Measurements from ENCODE around the gene LY6G6C. TPM values are rescaled to one million over a fixed set of nuclear protein-coding genes. Genes with fewer than 3 reads are reported as not detected.

Gene LY6G6C
- total and polyA plus RNA-seq, 2 of the 4 experiments (the other 2 are of a cell fraction), result not detected

DNA sequence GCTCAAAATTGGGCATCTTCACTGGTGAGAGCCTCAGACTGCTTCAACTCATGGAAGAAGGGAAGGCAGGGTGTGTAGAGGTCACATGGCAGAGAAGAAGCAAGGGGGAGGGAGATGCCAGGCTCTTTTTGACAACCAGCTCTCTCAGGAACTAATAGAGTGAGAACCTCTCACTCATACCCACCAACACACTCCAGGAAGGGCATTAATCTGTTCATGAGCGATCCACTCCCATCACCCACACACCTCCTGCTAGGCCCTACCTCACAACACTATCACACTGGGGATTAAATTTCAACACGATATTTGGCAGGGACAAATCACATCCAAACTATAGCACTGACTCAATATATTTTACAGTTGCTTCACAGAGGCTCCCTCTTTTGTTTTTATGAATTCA lies 20.3 kb upstream of the LY6G6C start:
- BruUV-seq (replicated peaks), result no TSS peak
- Histone ChIP-seq H3K9me3 (ENCODE audit: control insufficient read depth, insufficient read depth, low read length) (no peaks in the 10 kb centered on the region), H4K5ac (ENCODE audit: low read depth, low read length) (no peak overlapping the region), H3K4me1 (ENCODE audit: control insufficient read depth, insufficient read depth, low read length) (peaks cover 10% of the 10 kb centered on the region), H3K56ac (ENCODE audit: extremely low read depth, insufficient read depth, low read length) (no peak overlapping the region), H2BK5ac (ENCODE audit: low read depth, low read length, poor library complexity, severe bottlenecking) (no peak overlapping the region), H3K4me2 (ENCODE audit: low read depth, low read length) (no peak overlapping the region), H2BK120ac (ENCODE audit: low read depth, low read length) (no peak overlapping the region), H3K18ac (ENCODE audit: low read depth, low read length) (no peak overlapping the region), H3K27ac (ENCODE audit: insufficient read depth, low read length) (no peak overlapping the region), H2AK9ac (replicated peaks; ENCODE audit: low read depth, low read length, poor library complexity) (peak overlapping the region; percentile 47), H2AFZ (replicated peaks; ENCODE audit: low read length, poor library complexity) (no peak overlapping the region), H3K36me3 (ENCODE audit: control insufficient read depth, insufficient read depth, low read length) (peaks cover 3% of the 10 kb centered on the region), H4K8ac (ENCODE audit: low read depth in 2 of 2, low read length in 2 of 2) (no peak overlapping the region), H3K9ac (ENCODE audit: low read depth, low read length) (no peak overlapping the region), H2AK5ac (ENCODE audit: low read depth, low read length) (no peak overlapping the region), H2BK20ac (ENCODE audit: low read depth, low read length) (no peak overlapping the region), H3K4ac (ENCODE audit: low read depth, low read length) (no peak overlapping the region), H3K4me3 (ENCODE audit: insufficient read depth, low read depth, low read length) (no peak overlapping the region), H3K23ac (ENCODE audit: low read depth, low read length) (no peak overlapping the region), H3K27me3 (ENCODE audit: control insufficient read depth, insufficient read depth, low read length) (no peaks in the 10 kb centered on the region), H2BK15ac (ENCODE audit: low read depth, low read length) (no peak overlapping the region), H3K14ac (replicated peaks; ENCODE audit: low read depth, low read length) (no peak overlapping the region), H4K20me1 (ENCODE audit: insufficient read depth, low read length) (no peaks in the 10 kb centered on the region), H4K91ac (ENCODE audit: insufficient read depth, low read depth, low read length) (no peak overlapping the region), H3K79me1 (ENCODE audit: low read depth in 1 of 2, low read length in 2 of 2) (peaks cover 10 to 40% of the 10 kb centered on the region in 2 experiments; a peak in 3 of 4 replicates), H3K9me1 (ENCODE audit: insufficient read depth, low read length) (peaks cover 9% of the 10 kb centered on the region)
- in situ Hi-C loops (cut with MboI; ENCODE audit: low sequenced_read_pairs), result no loop called here
- POLR2A ChIA-PET (ENCODE audit: unreplicated experiment), result no interaction called here
- DNase-seq (no peak), ATAC-seq (ENCODE audit: low read depth) (no peak)
- intact Hi-C loops (cut with micrococcal nuclease), result no loop called here
- dilution Hi-C loops (cut with HindIII; ENCODE audit: low sequenced_read_pairs, unreplicated experiment), result no loop called here
- TF ChIP-seq, protein P1, sequence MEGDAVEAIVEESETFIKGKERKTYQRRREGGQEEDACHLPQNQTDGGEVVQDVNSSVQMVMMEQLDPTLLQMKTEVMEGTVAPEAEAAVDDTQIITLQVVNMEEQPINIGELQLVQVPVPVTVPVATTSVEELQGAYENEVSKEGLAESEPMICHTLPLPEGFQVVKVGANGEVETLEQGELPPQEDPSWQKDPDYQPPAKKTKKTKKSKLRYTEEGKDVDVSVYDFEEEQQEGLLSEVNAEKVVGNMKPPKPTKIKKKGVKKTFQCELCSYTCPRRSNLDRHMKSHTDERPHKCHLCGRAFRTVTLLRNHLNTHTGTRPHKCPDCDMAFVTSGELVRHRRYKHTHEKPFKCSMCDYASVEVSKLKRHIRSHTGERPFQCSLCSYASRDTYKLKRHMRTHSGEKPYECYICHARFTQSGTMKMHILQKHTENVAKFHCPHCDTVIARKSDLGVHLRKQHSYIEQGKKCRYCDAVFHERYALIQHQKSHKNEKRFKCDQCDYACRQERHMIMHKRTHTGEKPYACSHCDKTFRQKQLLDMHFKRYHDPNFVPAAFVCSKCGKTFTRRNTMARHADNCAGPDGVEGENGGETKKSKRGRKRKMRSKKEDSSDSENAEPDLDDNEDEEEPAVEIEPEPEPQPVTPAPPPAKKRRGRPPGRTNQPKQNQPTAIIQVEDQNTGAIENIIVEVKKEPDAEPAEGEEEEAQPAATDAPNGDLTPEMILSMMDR (conservative IDR thresholded peaks at IDR 0.05; ENCODE audit: low read depth, low read length), result no peak
- TF ChIP-seq RFX5 (IDR thresholded peaks at IDR 0.05; ENCODE audit: low read depth, low read length) (no peak), CHD1 (IDR thresholded peaks at IDR 0.05; ENCODE audit: low read depth, low read length) (no peak), NFE2L2 (IDR thresholded peaks at IDR 0.05; ENCODE audit: low read depth, low read length) (no peak), RAD21 (IDR thresholded peaks at IDR 0.05; ENCODE audit: low read length) (no peak), MAFK (IDR thresholded peaks at IDR 0.05; ENCODE audit: low read depth, low read length) (no peak), POLR2A (IDR thresholded peaks at IDR 0.05; ENCODE audit: low read depth, low read length) (no peak), RCOR1 (IDR thresholded peaks at IDR 0.05; ENCODE audit: insufficient replicate concordance, low read length) (no peak), FOS (IDR thresholded peaks at IDR 0.05; ENCODE audit: low read depth, low read length) (no peak), BHLHE40 (IDR thresholded peaks at IDR 0.05; ENCODE audit: low read depth, low read length) (no peak), MAZ (IDR thresholded peaks at IDR 0.05; ENCODE audit: borderline replicate concordance, low read depth, low read length) (no peak), MXI1 (IDR thresholded peaks at IDR 0.05; ENCODE audit: borderline replicate concordance, low read depth, low read length) (no peak), SMC3 (IDR thresholded peaks at IDR 0.05; ENCODE audit: low read depth, low read length) (no peak), CEBPB (IDR thresholded peaks at IDR 0.05; ENCODE audit: low read depth, low read length) (no peak)
- TF ChIP-seq, protein P2, sequence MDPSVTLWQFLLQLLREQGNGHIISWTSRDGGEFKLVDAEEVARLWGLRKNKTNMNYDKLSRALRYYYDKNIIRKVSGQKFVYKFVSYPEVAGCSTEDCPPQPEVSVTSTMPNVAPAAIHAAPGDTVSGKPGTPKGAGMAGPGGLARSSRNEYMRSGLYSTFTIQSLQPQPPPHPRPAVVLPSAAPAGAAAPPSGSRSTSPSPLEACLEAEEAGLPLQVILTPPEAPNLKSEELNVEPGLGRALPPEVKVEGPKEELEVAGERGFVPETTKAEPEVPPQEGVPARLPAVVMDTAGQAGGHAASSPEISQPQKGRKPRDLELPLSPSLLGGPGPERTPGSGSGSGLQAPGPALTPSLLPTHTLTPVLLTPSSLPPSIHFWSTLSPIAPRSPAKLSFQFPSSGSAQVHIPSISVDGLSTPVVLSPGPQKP (IDR thresholded peaks at IDR 0.05; ENCODE audit: borderline replicate concordance, low read depth, low read length), result no peak
- TF ChIP-seq, protein P3, sequence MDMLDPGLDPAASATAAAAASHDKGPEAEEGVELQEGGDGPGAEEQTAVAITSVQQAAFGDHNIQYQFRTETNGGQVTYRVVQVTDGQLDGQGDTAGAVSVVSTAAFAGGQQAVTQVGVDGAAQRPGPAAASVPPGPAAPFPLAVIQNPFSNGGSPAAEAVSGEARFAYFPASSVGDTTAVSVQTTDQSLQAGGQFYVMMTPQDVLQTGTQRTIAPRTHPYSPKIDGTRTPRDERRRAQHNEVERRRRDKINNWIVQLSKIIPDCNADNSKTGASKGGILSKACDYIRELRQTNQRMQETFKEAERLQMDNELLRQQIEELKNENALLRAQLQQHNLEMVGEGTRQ (IDR thresholded peaks at IDR 0.05; ENCODE audit: low read depth, low read length), result no peak
- WGBS, 2 experiments (ENCODE audit: extremely low coverage in 2 of 2, insufficient read length in 1 of 2), result no CpG with 5 or more reads among the region's 2 CpGs
- CTCF ChIA-PET, result no interaction called here
